Measurements from ENCODE around the gene TBCD.

The TBCD gene

DNA sequence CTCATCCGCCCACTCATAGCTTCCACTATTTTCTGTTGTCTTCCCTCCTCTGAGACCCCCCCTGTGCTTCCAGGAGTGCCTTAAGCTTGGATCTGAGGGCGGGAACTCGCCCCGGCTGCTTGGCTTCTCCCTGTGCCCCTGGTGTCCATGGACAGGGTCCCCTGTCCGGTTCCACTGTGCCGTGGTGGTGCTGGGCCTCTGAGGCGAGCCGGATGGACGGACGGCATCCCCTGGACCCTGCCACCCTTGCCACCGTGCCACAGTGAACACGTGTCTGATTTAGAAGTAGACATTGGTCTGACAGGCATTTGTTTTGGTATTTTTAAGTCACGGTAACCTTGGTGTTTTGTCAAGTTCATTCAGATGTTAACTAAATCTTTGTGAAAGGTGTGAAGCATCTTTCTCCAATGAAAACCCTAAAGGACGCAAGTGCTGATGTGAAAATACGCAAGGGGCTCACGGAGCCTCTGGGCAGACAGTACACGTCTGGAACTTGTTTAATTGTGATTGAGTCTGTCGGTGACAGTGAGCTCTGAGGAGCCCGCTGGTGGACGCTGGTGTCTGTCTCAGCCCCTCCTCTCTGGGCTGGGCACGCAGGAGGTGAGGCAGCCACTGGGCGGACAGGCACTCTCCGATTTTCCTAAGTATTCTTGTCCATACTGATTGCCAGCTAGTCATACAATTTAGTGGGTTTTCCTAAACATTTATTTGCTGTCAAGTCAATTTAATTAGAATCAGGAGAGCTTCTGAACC lies 61.6 kb downstream of the TBCD start:
- Histone ChIP-seq H3K4me3 (ENCODE audit: low read depth, low read length) (no peak overlapping the region), H3K9me3 (ENCODE audit: control insufficient read depth, insufficient read depth, low read depth, low read length) (no peaks in the 10 kb centered on the region), H3K36me3 (ENCODE audit: control insufficient read depth in 2 of 2, insufficient read depth in 1 of 2, low read length in 2 of 2) (peaks cover 21 to 63% of the 10 kb centered on the region in 2 experiments; a peak in 2 of 3 replicates), H3K27ac (ENCODE audit: extremely low read depth, low read depth, low read length) (no peak overlapping the region), H3K4me1 (ENCODE audit: control insufficient read depth, insufficient read depth, low read length) (no peaks in the 10 kb centered on the region)
- ChIA-PET POLR2A (no interaction called here), CTCF (interaction anchor here (0.6 to 1.5 kb wide), 2 partner anchors 20 to 100 kb away, joined by 3 to 4 read pairs; no protein-coding TSS in a partner anchor)
- no peak for TF ChIP-seq GLIS2 (tag by site-specific recombination; IDR thresholded peaks at IDR 0.05)
- TF ChIP-seq ZNF138 (tag by site-specific recombination; IDR thresholded peaks at IDR 0.05; ENCODE audit: borderline replicate concordance): no peak
- TF ChIP-seq ZNF10 (tag by site-specific recombination; IDR thresholded peaks at IDR 0.05): no peak
- TF ChIP-seq, protein P1, sequence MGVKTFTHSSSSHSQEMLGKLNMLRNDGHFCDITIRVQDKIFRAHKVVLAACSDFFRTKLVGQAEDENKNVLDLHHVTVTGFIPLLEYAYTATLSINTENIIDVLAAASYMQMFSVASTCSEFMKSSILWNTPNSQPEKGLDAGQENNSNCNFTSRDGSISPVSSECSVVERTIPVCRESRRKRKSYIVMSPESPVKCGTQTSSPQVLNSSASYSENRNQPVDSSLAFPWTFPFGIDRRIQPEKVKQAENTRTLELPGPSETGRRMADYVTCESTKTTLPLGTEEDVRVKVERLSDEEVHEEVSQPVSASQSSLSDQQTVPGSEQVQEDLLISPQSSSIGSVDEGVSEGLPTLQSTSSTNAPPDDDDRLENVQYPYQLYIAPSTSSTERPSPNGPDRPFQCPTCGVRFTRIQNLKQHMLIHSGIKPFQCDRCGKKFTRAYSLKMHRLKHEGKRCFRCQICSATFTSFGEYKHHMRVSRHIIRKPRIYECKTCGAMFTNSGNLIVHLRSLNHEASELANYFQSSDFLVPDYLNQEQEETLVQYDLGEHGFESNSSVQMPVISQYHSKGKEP (tag by site-specific recombination; IDR thresholded peaks at IDR 0.05): no peak
- TF ChIP-seq, protein P2, sequence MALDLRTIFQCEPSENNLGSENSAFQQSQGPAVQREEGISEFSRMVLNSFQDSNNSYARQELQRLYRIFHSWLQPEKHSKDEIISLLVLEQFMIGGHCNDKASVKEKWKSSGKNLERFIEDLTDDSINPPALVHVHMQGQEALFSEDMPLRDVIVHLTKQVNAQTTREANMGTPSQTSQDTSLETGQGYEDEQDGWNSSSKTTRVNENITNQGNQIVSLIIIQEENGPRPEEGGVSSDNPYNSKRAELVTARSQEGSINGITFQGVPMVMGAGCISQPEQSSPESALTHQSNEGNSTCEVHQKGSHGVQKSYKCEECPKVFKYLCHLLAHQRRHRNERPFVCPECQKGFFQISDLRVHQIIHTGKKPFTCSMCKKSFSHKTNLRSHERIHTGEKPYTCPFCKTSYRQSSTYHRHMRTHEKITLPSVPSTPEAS (tag by site-specific recombination; IDR thresholded peaks at IDR 0.05): no peak
- TF ChIP-seq ZNF391 (tag by site-specific recombination; IDR thresholded peaks at IDR 0.05; ENCODE audit: borderline replicate concordance, low read depth): no peak

DNA sequence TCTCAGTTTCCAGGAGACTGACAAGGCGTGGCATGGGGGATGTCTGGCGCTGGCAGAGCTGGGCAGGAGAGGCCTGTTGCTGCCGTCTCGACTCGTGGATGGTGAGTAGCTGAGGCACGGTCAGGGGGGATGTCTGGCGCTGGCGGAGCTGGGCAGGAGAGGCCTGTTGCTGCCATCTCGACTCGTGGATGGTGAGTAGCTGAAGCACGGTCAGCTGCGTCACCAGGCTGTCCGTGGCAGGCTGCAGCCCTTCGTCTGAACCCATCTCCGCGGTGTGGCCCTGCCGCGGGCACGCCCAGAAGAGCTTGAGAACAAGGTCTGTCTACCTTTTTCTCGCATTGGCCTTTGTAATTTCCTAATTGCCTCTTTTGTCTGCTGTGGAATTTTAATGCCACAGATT lies 63.0 kb downstream of the TBCD start:
- H3K4me3 ChIP-seq (ENCODE audit: low read depth, low read length): no peak overlapping the region
- CTCF ChIA-PET: no interaction called here
- H3K27ac ChIP-seq (ENCODE audit: extremely low read depth, low read depth, low read length): no peak overlapping the region
- no peaks in the 10 kb centered on the region; the same call in 1 of the 2 replicates for H3K9me3 ChIP-seq (ENCODE audit: control insufficient read depth, insufficient read depth, low read depth, low read length)
- no peaks in the 10 kb centered on the region for H3K4me1 ChIP-seq (ENCODE audit: control insufficient read depth, insufficient read depth, low read length)
- TF ChIP-seq ZNF248 (tag by site-specific recombination; IDR thresholded peaks at IDR 0.05) (no peak), ZNF19 (tag by site-specific recombination; IDR thresholded peaks at IDR 0.05; ENCODE audit: low read depth) (no peak), ZNF416 (tag by site-specific recombination; IDR thresholded peaks at IDR 0.05) (no peak), ZNF132 (tag by site-specific recombination; IDR thresholded peaks at IDR 0.05; ENCODE audit: borderline replicate concordance) (no peak), ZNF341 (tag by site-specific recombination; IDR thresholded peaks at IDR 0.05; ENCODE audit: low read depth) (no peak), ZNF114 (tag by site-specific recombination; IDR thresholded peaks at IDR 0.05) (no peak), REPIN1 (tag by site-specific recombination; IDR thresholded peaks at IDR 0.05; ENCODE audit: low read depth) (no peak), GFI1B (tag by site-specific recombination; IDR thresholded peaks at IDR 0.05) (no peak), KLF1 (tag by site-specific recombination; IDR thresholded peaks at IDR 0.05) (no peak), GLIS1 (tag by site-specific recombination; IDR thresholded peaks at IDR 0.05) (no peak)
- TF ChIP-seq, protein P3, sequence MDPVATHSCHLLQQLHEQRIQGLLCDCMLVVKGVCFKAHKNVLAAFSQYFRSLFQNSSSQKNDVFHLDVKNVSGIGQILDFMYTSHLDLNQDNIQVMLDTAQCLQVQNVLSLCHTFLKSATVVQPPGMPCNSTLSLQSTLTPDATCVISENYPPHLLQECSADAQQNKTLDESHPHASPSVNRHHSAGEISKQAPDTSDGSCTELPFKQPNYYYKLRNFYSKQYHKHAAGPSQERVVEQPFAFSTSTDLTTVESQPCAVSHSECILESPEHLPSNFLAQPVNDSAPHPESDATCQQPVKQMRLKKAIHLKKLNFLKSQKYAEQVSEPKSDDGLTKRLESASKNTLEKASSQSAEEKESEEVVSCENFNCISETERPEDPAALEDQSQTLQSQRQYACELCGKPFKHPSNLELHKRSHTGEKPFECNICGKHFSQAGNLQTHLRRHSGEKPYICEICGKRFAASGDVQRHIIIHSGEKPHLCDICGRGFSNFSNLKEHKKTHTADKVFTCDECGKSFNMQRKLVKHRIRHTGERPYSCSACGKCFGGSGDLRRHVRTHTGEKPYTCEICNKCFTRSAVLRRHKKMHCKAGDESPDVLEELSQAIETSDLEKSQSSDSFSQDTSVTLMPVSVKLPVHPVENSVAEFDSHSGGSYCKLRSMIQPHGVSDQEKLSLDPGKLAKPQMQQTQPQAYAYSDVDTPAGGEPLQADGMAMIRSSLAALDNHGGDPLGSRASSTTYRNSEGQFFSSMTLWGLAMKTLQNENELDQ (tag by site-specific recombination; IDR thresholded peaks at IDR 0.05; ENCODE audit: low read depth): no peak
- TF ChIP-seq, protein P4, sequence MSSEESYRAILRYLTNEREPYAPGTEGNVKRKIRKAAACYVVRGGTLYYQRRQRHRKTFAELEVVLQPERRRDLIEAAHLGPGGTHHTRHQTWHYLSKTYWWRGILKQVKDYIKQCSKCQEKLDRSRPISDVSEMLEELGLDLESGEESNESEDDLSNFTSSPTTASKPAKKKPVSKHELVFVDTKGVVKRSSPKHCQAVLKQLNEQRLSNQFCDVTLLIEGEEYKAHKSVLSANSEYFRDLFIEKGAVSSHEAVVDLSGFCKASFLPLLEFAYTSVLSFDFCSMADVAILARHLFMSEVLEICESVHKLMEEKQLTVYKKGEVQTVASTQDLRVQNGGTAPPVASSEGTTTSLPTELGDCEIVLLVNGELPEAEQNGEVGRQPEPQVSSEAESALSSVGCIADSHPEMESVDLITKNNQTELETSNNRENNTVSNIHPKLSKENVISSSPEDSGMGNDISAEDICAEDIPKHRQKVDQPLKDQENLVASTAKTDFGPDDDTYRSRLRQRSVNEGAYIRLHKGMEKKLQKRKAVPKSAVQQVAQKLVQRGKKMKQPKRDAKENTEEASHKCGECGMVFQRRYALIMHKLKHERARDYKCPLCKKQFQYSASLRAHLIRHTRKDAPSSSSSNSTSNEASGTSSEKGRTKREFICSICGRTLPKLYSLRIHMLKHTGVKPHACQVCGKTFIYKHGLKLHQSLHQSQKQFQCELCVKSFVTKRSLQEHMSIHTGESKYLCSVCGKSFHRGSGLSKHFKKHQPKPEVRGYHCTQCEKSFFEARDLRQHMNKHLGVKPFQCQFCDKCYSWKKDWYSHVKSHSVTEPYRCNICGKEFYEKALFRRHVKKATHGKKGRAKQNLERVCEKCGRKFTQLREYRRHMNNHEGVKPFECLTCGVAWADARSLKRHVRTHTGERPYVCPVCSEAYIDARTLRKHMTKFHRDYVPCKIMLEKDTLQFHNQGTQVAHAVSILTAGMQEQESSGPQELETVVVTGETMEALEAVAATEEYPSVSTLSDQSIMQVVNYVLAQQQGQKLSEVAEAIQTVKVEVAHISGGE (tag by site-specific recombination; conservative IDR thresholded peaks at IDR 0.05; ENCODE audit: low read depth): no peak
- POLR2A ChIA-PET: no interaction called here
- H3K36me3 ChIP-seq (ENCODE audit: control insufficient read depth in 2 of 2, insufficient read depth in 1 of 2, low read length in 2 of 2): peaks cover 21 to 57% of the 10 kb centered on the region in 2 experiments; a peak in 2 of 3 replicates

Data from HEK293 (cell line).